ENCODE data around the gene CLDN9. TPM values are rescaled to one million over a fixed set of nuclear protein-coding genes. Genes with fewer than 3 reads are reported as not detected.

The CLDN9 gene
- total RNA-seq, 4 donors from 2014 or later: 0.40 TPM; not detected in 3

GRCh38 chr16:3000540-3000939 lies 12.2 kb upstream of the CLDN9 start:
- no peaks in the 10 kb centered on the region for H3K36me3 ChIP-seq
- in situ Hi-C loops (cut with MboI; ENCODE audit: low sequenced_read_pairs in 4 of 4) (no loop called here), intact Hi-C loops (cut with DNase I; ENCODE audit: low total_unique reads) (no loop called here)
- peaks cover 4 to 6% of the 10 kb centered on the region in 2 donors for H3K4me1 ChIP-seq
- H3K4me3 ChIP-seq: no peak overlapping the region
- DNase-seq: no peak
- no peak for TF ChIP-seq CTCF (IDR thresholded peaks at IDR 0.05 in 4 of 5, conservative IDR thresholded peaks at IDR 0.05 in 1 of 5)
- TF ChIP-seq POLR2A (IDR thresholded peaks at IDR 0.05): no peak
- no peak overlapping the region for H3K27ac ChIP-seq
- H3K9me3 ChIP-seq: no peaks in the 10 kb centered on the region
- no peak for ATAC-seq
- no peaks in the 10 kb centered on the region for H3K27me3 ChIP-seq

GRCh38 chr16:3001316-3001715 lies 11.4 kb upstream of the CLDN9 start:
- ATAC-seq (no peak), DNase-seq (no peak)
- in situ Hi-C loops (cut with MboI; ENCODE audit: low sequenced_read_pairs in 4 of 4): no loop called here
- TF ChIP-seq POLR2A (IDR thresholded peaks at IDR 0.05): no peak
- TF ChIP-seq CTCF (IDR thresholded peaks at IDR 0.05 in 4 of 5, conservative IDR thresholded peaks at IDR 0.05 in 1 of 5): no peak
- no peak overlapping the region for H3K27ac ChIP-seq
- no peaks in the 10 kb centered on the region for H3K27me3 ChIP-seq
- H3K36me3 ChIP-seq: no peaks in the 10 kb centered on the region
- intact Hi-C loops (cut with DNase I; ENCODE audit: low total_unique reads): no loop called here
- no peaks in the 10 kb centered on the region for H3K9me3 ChIP-seq
- peaks cover 4 to 6% of the 10 kb centered on the region in 2 donors for H3K4me1 ChIP-seq
- H3K4me3 ChIP-seq: no peak overlapping the region

GRCh38 chr16:3003582-3004270 lies 9.0 kb upstream of the CLDN9 start:
- intact Hi-C loops (cut with DNase I; ENCODE audit: low total_unique reads): loop anchor here (1.0 kb wide), 2 partner anchors 17 to 25 kb away; partner anchors contain the start of gene TNFRSF12A
- TF ChIP-seq CTCF (IDR thresholded peaks at IDR 0.05 in 4 of 5, conservative IDR thresholded peaks at IDR 0.05 in 1 of 5): peak; percentile 22 to 69 (median 63)
- peak; percentile 88 to 89 for TF ChIP-seq POLR2A (IDR thresholded peaks at IDR 0.05)
- Histone ChIP-seq H3K27me3 (peaks cover 0 to 2% (median 0%) of the 10 kb centered on the region in 3 donors), H3K4me1 (peaks cover 4 to 6% of the 10 kb centered on the region in 2 donors), H3K9me3 (no peaks in the 10 kb centered on the region), H3K4me3 (peak overlapping the region in 3 of 4 donors; percentile 27 to 33 (median 28)), H3K27ac (peak overlapping the region in 3 of 4 donors; percentile 46 to 58 (median 49)), H3K36me3 (peaks cover 0 to 12% of the 10 kb centered on the region in 2 donors)
- in situ Hi-C loops (cut with MboI; ENCODE audit: low sequenced_read_pairs in 4 of 4): no loop called here
- ATAC-seq: peak; percentile 98 to 99
- DNase-seq: peak; percentile 97 to 98

- in situ Hi-C loops (cut with MboI; ENCODE audit: low sequenced_read_pairs in 4 of 4): no loop called here
- ATAC-seq: peak; percentile 39 to 48
- TF ChIP-seq POLR2A (IDR thresholded peaks at IDR 0.05) (no peak), CTCF (IDR thresholded peaks at IDR 0.05 in 4 of 5, conservative IDR thresholded peaks at IDR 0.05 in 1 of 5) (no peak)
- peaks cover 4 to 6% of the 10 kb centered on the region in 2 donors for H3K4me1 ChIP-seq
- peak overlapping the region in 2 of 4 donors; percentile 35 to 46 for H3K27ac ChIP-seq
- H3K9me3 ChIP-seq: no peaks in the 10 kb centered on the region
- peaks cover 0 to 12% of the 10 kb centered on the region in 2 donors for H3K36me3 ChIP-seq
- DNase-seq: no peak
- intact Hi-C loops (cut with DNase I; ENCODE audit: low total_unique reads): loop anchor here (1.0 kb wide), 1 partner anchor 16 kb away; the partner anchor contains the start of gene TNFRSF12A
- peaks cover 0 to 2% (median 0%) of the 10 kb centered on the region in 3 donors for H3K27me3 ChIP-seq
- peak overlapping the region in 1 of 4 donors; percentile 53 for H3K4me3 ChIP-seq
Measured at GRCh38 chr16:3004319-3004718, 8.4 kb upstream of the CLDN9 start.

Data from gastrocnemius medialis (tissue), 4 donors.